BLaER1 treated with 17β-estradiol and CSF1 and Interleukin-3, amounts not matched to agents 10 nM and 100 nM (cell line): ENCODE results near the gene SV2C.
"Not testable (repeated sequence)": the region's sequence is repeated elsewhere in the genome, so short reads cannot be mapped to it uniquely, and the experiment has no call there.

Source experiments
- H3K27ac ChIP-seq, 11 experiments: shearing (Covaris generic); formaldehyde crosslinking; 2 replicates each; pipeline ENCODE4 v1.8.1; 2022
- H3K27me3 ChIP-seq, 11 experiments: shearing (Covaris generic); formaldehyde crosslinking; 2 replicates each; pipeline ENCODE4 v1.8.1; 2022
- H3K36me3 ChIP-seq, 11 experiments: shearing (Covaris generic); formaldehyde crosslinking; 2 replicates each; pipeline ENCODE4 v1.8.1; 2022
- H3K4me1 ChIP-seq, 10 experiments: shearing (Covaris generic); formaldehyde crosslinking; 2 replicates each; pipeline ENCODE4 v1.8.1; 2022
- H3K4me2 ChIP-seq, 11 experiments: shearing (Covaris generic); formaldehyde crosslinking; 2 replicates each; pipeline ENCODE4 v1.8.1; 2022
- H3K4me3 ChIP-seq, 10 experiments: shearing (Covaris generic); formaldehyde crosslinking; 2 replicates each; pipeline ENCODE4 v1.8.1; 2022
- H3K9ac ChIP-seq, 11 experiments: shearing (Covaris generic); formaldehyde crosslinking; 2 replicates each; pipeline ENCODE4 v1.8.1; 2022
- H3K9me3 ChIP-seq, 11 experiments: shearing (Covaris generic); formaldehyde crosslinking; replicated peaks in 1 of 11; 2 replicates each; pipeline ENCODE4 v1.8.1; 2022
- H4K20me1 ChIP-seq, 11 experiments: shearing (Covaris generic); formaldehyde crosslinking; 2 replicates each; pipeline ENCODE4 v1.8.1; 2022
- Cebpa-rat ChIP-seq, 11 experiments: shearing (Covaris generic); IDR thresholded peaks; 2 replicates each; pipeline ENCODE4 v1.8.1; 2022

SV2C gene

DNA sequence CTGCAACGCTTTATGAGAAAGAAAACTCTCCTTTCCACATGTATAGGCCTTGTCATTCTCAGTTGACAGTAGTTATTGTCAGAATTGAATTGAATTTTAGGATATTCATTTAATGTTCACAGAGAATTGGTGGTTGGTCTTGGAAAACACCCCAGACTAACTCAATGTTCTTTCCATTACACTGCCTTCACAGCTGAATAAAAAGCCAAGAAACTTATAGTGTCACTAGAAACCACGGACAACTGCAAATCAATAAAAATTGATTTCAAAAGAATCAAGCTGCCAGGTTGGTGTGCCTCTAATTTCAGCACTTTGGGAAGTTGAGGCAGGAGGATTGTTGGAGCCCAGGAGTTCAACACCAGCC is 281.0 kb downstream of the SV2C start:
- Histone ChIP-seq H3K4me1 (peaks cover 10 to 26% (median 21%) of the 10 kb centered on the region in 10 experiments), H3K27ac (no peak overlapping the region), H3K9ac (no peak overlapping the region), H3K9me3 (peaks cover 0 to 6% (median 0%) of the 10 kb centered on the region in 11 experiments; a peak in 2 of 22 replicates), H3K27me3 (no peaks in the 10 kb centered on the region), H3K4me2 (peak overlapping the region in 3 of 11 experiments; percentile 46 to 68 (median 66); a peak in 1 of 22 replicates), H4K20me1 (no peaks in the 10 kb centered on the region), H3K4me3 (no peak overlapping the region), H3K36me3 (no peaks in the 10 kb centered on the region)
- no peak for TF ChIP-seq Cebpa-rat (IDR thresholded peaks at IDR 0.05)

- peak overlapping the region; percentile 23 to 68 (median 43) for H3K4me2 ChIP-seq
- H3K27ac ChIP-seq = peak overlapping the region in 1 of 11 experiments; percentile 26; a peak in 1 of 22 replicates
- TF ChIP-seq Cebpa-rat (IDR thresholded peaks at IDR 0.05) = no peak
These were observed 282.4 kb downstream of the SV2C start for GRCh38 chr5:76365561-76365960.

DNA sequence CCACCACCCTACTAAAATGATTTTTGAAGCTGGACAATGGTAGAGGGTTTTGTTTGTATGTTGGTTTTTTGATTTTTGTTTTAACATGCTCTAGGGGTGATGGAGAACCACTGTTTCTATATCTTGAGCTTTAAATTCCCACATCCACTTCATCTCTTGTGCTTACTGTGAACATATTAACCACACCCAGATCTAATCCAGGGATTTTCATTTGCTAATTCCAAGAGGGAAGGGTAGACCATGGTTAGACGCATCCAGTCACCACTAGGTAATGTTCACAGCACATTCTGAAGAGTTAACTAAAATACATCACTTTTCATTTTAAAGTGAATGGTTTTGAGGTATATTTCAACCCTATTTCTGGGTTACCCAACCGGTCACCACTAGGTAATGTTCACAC is 283.4 kb downstream of the SV2C start:
- no peak overlapping the region for H3K4me2 ChIP-seq
- no peak overlapping the region for H3K4me3 ChIP-seq
- H3K27ac ChIP-seq = no peak overlapping the region
- TF ChIP-seq Cebpa-rat (IDR thresholded peaks at IDR 0.05) = no peak
- no peaks in the 10 kb centered on the region for H3K27me3 ChIP-seq
- peaks cover 10 to 26% (median 21%) of the 10 kb centered on the region in 10 experiments for H3K4me1 ChIP-seq
- H3K9ac ChIP-seq = no peak overlapping the region
- H3K36me3 ChIP-seq = no peaks in the 10 kb centered on the region
- H3K9me3 ChIP-seq = peaks cover 0 to 6% (median 0%) of the 10 kb centered on the region in 11 experiments; a peak in 2 of 22 replicates
- no peaks in the 10 kb centered on the region for H4K20me1 ChIP-seq

More at GRCh38 chr5:76365561-76365960, 282.4 kb downstream of the SV2C start:
- no peaks in the 10 kb centered on the region for H3K36me3 ChIP-seq
- peaks cover 0 to 6% (median 0%) of the 10 kb centered on the region in 11 experiments; a peak in 2 of 22 replicates for H3K9me3 ChIP-seq
- H3K4me3 ChIP-seq = no peak overlapping the region
- no peak overlapping the region for H3K9ac ChIP-seq
- peaks cover 10 to 26% (median 21%) of the 10 kb centered on the region in 10 experiments for H3K4me1 ChIP-seq
- no peaks in the 10 kb centered on the region for H3K27me3 ChIP-seq
- no peaks in the 10 kb centered on the region for H4K20me1 ChIP-seq

- no peak overlapping the region for H3K4me3 ChIP-seq
- no peak overlapping the region for H3K4me2 ChIP-seq
- peaks cover 21 to 33% (median 29%) of the 10 kb centered on the region in 10 experiments for H3K4me1 ChIP-seq
- H4K20me1 ChIP-seq = no peaks in the 10 kb centered on the region
- no peak for TF ChIP-seq Cebpa-rat (IDR thresholded peaks at IDR 0.05)
- H3K27ac ChIP-seq = no peak overlapping the region
- H3K9ac ChIP-seq = no peak overlapping the region
- H3K9me3 ChIP-seq = peaks cover 0 to 6% (median 0%) of the 10 kb centered on the region in 11 experiments; a peak in 2 of 22 replicates
- no peaks in the 10 kb centered on the region for H3K36me3 ChIP-seq
- no peaks in the 10 kb centered on the region for H3K27me3 ChIP-seq
These were observed 284.6 kb downstream of the SV2C start for GRCh38 chr5:76367623-76368371.

DNA sequence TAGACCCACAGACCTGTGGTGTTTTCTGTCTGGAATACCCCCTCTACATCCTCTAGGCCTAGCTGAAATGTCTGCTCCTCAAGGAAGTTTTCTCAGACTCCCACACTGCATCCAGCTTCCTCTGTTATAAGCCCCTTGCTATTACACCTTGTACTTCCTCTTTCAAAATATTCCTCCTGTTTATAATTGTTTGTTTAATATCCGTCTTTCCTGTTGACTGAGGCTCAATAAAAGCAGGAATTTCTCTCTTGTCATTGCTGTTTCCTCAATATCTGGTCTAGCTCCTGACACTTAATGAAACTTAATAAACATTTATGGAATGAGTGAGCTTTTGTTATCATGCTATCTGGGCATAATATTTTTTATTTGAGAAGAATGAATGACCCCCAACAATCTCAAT is 285.8 kb downstream of the SV2C start:
- H3K27ac ChIP-seq = no peak overlapping the region
- TF ChIP-seq Cebpa-rat (IDR thresholded peaks at IDR 0.05) = no peak
- no peak overlapping the region for H3K9ac ChIP-seq
- no peak overlapping the region for H3K4me3 ChIP-seq
- no peaks in the 10 kb centered on the region for H4K20me1 ChIP-seq
- H3K9me3 ChIP-seq = peaks cover 0 to 6% (median 0%) of the 10 kb centered on the region in 11 experiments; a peak in 2 of 22 replicates
- H3K27me3 ChIP-seq = no peaks in the 10 kb centered on the region
- peaks cover 21 to 33% (median 28%) of the 10 kb centered on the region in 10 experiments for H3K4me1 ChIP-seq
- peak overlapping the region in 2 of 11 experiments; percentile 20 to 24; a peak in 1 of 22 replicates for H3K4me2 ChIP-seq
- H3K36me3 ChIP-seq = no peaks in the 10 kb centered on the region

DNA sequence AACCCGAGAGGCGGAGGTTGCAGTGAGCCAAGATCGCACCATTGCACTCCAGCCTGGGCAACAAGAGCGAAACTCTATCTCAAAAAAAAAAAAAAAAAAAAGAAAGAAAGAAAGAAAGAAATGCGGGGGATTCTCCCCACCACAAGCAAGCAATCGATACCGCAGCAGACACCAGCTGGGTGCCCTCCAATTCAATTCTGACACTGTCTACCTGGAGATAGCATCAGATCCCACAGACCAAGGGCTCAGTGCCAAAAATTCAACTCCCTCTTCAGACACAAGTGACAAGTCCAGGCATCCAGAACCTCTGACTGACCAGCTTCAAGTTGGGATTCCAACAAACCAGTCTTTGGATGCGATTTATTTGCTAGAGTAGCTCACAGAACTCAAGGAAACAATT is 286.5 kb downstream of the SV2C start:
- not testable (repeated sequence) for H3K4me2 ChIP-seq, H3K27ac ChIP-seq, H3K9me3 ChIP-seq, H3K4me3 ChIP-seq, H4K20me1 ChIP-seq, H3K27me3 ChIP-seq, H3K36me3 ChIP-seq, H3K9ac ChIP-seq
- H3K4me1 ChIP-seq = peaks cover 14 to 33% (median 25%) of the 10 kb centered on the region in 10 experiments

DNA sequence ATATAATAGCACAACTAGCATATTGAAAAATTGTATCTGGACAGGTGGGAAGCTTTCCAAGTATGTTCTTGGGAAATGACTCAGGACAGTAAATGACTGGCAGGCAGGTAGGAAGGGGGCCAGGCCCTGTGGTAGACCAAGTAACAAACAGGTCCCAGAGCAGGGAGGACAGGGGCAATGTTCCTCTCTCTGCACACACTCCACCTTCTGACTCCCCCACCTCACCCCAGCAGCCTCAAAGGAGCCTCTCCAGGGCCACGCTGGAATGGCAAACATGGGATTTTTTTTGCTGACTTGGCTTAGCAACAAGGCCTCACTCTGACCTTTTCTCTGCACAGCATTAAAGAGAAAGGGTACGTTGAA is 288.8 kb downstream of the SV2C start:
- Histone ChIP-seq H3K4me3 (no peak overlapping the region), H3K4me2 (peak overlapping the region in 10 of 11 experiments; percentile 4 to 68 (median 38); a peak in 12 of 22 replicates), H3K9ac (no peak overlapping the region), H3K36me3 (no peaks in the 10 kb centered on the region), H3K9me3 (no peaks in the 10 kb centered on the region), H3K27me3 (no peaks in the 10 kb centered on the region), H4K20me1 (no peaks in the 10 kb centered on the region), H3K27ac (peak overlapping the region in 1 of 11 experiments; percentile 58; a peak in 1 of 22 replicates), H3K4me1 (peaks cover 0 to 19% (median 11%) of the 10 kb centered on the region in 10 experiments; a peak in 15 of 20 replicates)
- no peak for TF ChIP-seq Cebpa-rat (IDR thresholded peaks at IDR 0.05)

DNA sequence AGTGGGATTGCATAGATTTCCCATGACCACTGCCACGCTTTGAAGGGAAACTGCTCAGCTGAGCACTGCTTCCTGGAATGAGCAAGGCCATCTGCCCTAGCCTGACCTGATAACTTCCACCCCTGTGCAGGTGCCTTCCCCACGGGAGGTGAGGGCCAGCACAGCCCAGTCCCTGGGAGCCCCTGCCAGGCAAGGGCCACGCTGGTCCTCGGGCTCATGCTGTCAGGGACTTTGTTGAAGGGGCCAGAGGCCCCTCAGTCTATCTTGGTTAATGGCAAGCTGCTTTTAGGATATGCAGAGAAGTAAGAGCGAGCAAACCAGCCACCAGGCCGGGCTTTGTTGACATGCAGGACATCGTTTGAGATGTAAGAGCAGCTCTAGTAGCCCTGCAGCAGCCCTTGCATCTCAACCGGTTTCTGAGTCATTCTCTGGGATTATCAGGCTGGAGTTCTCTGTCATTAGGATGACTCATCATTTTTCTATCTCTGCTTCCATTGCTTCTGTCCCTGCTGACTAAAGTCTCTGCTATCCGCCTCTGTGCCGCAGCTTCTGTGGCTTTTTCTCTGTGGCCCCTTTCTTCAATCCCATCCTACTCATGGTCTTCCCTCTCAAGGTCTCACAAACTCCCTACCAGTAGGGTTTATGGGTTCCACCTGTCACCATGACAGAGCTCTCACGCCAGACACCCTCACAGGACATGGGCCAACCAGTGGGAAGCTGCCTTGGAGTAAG is 289.3 kb downstream of the SV2C start:
- Histone ChIP-seq H3K4me1 (peaks cover 0 to 19% (median 11%) of the 10 kb centered on the region in 10 experiments; a peak in 15 of 20 replicates), H3K4me2 (peak overlapping the region in 10 of 11 experiments; percentile 4 to 68 (median 38); a peak in 12 of 22 replicates), H3K36me3 (no peaks in the 10 kb centered on the region), H3K9me3 (no peaks in the 10 kb centered on the region), H3K27me3 (no peaks in the 10 kb centered on the region), H3K27ac (peak overlapping the region in 2 of 11 experiments; percentile 23 to 58; a peak in 3 of 22 replicates), H3K9ac (no peak overlapping the region), H4K20me1 (no peaks in the 10 kb centered on the region), H3K4me3 (no peak overlapping the region)
- no peak for TF ChIP-seq Cebpa-rat (IDR thresholded peaks at IDR 0.05)

DNA sequence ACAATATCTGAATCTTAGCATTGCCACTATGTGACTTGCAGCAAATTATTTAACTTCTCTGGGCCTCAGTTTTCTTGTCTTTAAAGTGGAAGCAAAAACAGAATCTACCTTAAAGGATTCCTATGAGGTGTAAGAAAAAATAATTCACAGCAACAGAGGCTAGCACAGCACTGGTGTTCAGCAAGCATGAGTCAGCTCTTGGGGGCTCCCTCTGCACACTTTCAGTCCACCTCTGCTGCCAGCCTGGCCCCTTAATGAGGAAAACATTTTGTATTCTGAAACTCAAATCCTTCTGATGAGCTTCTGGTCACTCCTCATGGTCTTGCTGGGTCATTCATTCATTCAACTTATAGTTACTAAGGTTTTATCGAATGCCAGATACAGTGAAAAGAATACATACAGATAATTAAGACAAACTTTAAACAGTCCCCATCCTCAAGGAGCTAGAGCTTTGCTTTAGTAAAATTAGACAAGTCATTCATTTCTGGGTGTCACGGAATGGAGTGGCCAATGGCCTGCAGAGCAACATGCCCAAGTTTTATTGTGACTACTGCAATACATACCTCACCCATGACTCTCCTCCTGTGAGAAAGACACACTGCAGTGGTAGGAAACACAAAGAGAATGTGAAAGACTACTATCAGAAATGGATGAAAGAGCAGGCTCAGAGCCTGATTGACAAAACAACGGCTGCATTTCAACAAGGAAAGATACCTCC is 293.1 kb downstream of the SV2C start:
- Histone ChIP-seq H3K4me3 (no peak overlapping the region), H3K9me3 (no peaks in the 10 kb centered on the region), H3K4me1 (peaks cover 9 to 24% (median 21%) of the 10 kb centered on the region in 10 experiments), H4K20me1 (no peaks in the 10 kb centered on the region), H3K4me2 (no peak overlapping the region), H3K9ac (no peak overlapping the region), H3K27me3 (no peaks in the 10 kb centered on the region), H3K27ac (no peak overlapping the region), H3K36me3 (no peaks in the 10 kb centered on the region)
- no peak for TF ChIP-seq Cebpa-rat (IDR thresholded peaks at IDR 0.05)
